ENCODE data around the gene ABHD6.

Gene ABHD6, protein sequence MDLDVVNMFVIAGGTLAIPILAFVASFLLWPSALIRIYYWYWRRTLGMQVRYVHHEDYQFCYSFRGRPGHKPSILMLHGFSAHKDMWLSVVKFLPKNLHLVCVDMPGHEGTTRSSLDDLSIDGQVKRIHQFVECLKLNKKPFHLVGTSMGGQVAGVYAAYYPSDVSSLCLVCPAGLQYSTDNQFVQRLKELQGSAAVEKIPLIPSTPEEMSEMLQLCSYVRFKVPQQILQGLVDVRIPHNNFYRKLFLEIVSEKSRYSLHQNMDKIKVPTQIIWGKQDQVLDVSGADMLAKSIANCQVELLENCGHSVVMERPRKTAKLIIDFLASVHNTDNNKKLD

GRCh38 chr3:58237238-58237940 lies at the start of gene ABHD6:
TSS of gene ABHD6 (plus strand) at chr3:58237792. CDS start at chr3:58256587, 18,795 bp downstream.
- H3K27ac ChIP-seq: peak within 1 kb of the TSS; percentile 13

DNA sequence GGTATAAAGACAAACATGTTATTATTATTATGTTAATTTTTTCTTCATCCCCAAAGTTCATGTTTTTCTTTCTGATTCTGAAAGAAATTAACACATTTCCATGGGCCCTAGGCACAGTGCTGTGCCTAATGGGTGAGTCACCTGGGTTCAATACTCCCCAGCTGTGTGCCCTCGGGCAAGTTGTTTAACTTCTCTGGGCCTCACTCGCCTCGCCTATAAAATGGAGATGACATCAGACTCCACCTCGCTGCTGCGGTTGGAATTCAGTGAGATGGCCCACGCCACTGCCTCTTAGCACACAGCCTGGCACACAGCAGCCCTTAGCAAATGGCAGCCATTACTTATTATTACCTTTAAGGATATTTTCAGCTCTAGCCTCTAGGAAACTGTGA lies 49.4 kb upstream of the ABHD6 start:
- no peak for DNase-seq
- H3K27ac ChIP-seq: no peak overlapping the region
- in situ Hi-C loops (cut with HindIII; ENCODE audit: low pct_ligation_motif_present, low sequenced_read_pairs): no loop called here
- no peak overlapping the region for H3K4me3 ChIP-seq (ENCODE audit: low read depth, low read length)
- no peaks in the 10 kb centered on the region for H3K27me3 ChIP-seq (replicated peaks)
- H3K36me3 ChIP-seq (replicated peaks): no peaks in the 10 kb centered on the region
- TF ChIP-seq CTCF (IDR thresholded peaks at IDR 0.05; ENCODE audit: low read depth, low read length, missing control alignments): no peak

More at GRCh38 chr3:58237238-58237940, at the start of gene ABHD6:
- Histone ChIP-seq H3K36me3 (replicated peaks) (no peaks in the 10 kb centered on the region), H3K27me3 (replicated peaks) (no peaks in the 10 kb centered on the region), H3K4me3 (ENCODE audit: low read depth, low read length) (peak within 1 kb of the TSS; percentile 80)
- peak; percentile 57 for DNase-seq
- no peak for TF ChIP-seq CTCF (IDR thresholded peaks at IDR 0.05; ENCODE audit: low read depth, low read length, missing control alignments)
- in situ Hi-C loops (cut with HindIII; ENCODE audit: low pct_ligation_motif_present, low sequenced_read_pairs): no loop called here

DNA sequence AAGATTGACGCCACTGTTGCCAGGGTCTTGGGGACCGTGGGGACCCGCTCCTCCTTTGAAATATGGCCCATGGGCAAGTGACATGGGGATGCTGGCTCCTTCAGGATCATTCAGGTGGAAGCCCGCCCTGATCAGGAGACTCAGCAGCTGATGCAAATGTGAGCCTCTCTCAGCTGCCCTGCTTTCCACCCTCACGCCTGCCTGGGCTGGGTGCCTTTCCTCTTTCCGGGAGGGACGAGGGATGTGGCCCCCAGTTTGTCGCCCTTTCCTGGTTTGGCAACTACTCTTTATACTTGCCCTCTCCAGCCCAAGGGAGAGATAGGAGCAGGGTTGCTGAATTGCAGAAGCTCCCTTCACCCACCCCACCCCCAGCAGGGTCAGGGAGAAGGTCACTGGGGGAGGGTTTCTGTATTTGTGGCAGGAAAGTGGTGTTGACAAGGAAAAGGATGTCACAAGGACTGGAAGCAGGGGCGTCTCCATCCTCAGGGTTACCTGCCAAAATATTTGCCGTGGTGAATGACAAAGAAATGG lies 48.6 kb upstream of the ABHD6 start:
- DNase-seq: no peak
- TF ChIP-seq CTCF (IDR thresholded peaks at IDR 0.05; ENCODE audit: low read depth, low read length, missing control alignments): no peak

GRCh38 chr3:58189691-58190090 lies 47.9 kb upstream of the ABHD6 start:
- no peak for TF ChIP-seq CTCF (IDR thresholded peaks at IDR 0.05; ENCODE audit: low read depth, low read length, missing control alignments)
- in situ Hi-C loops (cut with HindIII; ENCODE audit: low pct_ligation_motif_present, low sequenced_read_pairs): loop anchor here (10.0 kb wide), 1 partner anchor 95 kb away; no protein-coding TSS in a partner anchor
- H3K27ac ChIP-seq: no peak overlapping the region
- H3K36me3 ChIP-seq (replicated peaks): no peaks in the 10 kb centered on the region
- no peak for DNase-seq
- no peaks in the 10 kb centered on the region for H3K27me3 ChIP-seq (replicated peaks)
- H3K4me3 ChIP-seq (ENCODE audit: low read depth, low read length): no peak overlapping the region

More for the DNA sequence above, 48.6 kb upstream of the ABHD6 start:
- in situ Hi-C loops (cut with HindIII; ENCODE audit: low pct_ligation_motif_present, low sequenced_read_pairs): no loop called here
- Histone ChIP-seq H3K27me3 (replicated peaks) (no peaks in the 10 kb centered on the region), H3K27ac (no peak overlapping the region), H3K4me3 (ENCODE audit: low read depth, low read length) (no peak overlapping the region), H3K36me3 (replicated peaks) (no peaks in the 10 kb centered on the region)

GRCh38 chr3:58190291-58190690 lies 47.3 kb upstream of the ABHD6 start:
- DNase-seq: no peak
- in situ Hi-C loops (cut with HindIII; ENCODE audit: low pct_ligation_motif_present, low sequenced_read_pairs): loop anchor here (10.0 kb wide), 1 partner anchor 95 kb away; no protein-coding TSS in a partner anchor
- Histone ChIP-seq H3K36me3 (replicated peaks) (no peaks in the 10 kb centered on the region), H3K4me3 (ENCODE audit: low read depth, low read length) (no peak overlapping the region), H3K27ac (no peak overlapping the region), H3K27me3 (replicated peaks) (no peaks in the 10 kb centered on the region)
- no peak for TF ChIP-seq CTCF (IDR thresholded peaks at IDR 0.05; ENCODE audit: low read depth, low read length, missing control alignments)
